Chondrocyte (in vitro differentiated cells): ENCODE measurements around the gene KMT2B. TPM values are rescaled to one million over a fixed set of nuclear protein-coding genes. Genes with fewer than 3 reads are reported as not detected.

Experiments
- DNase-seq: peaks from one replicate; pipeline ENCODE4 v3.0.0; 2021; ENCODE audit warnings: mixed read lengths, low spot score
- H3K27ac Mint-ChIP-seq: one replicate; pipeline ENCODE4 v1.8.0; 2021; ENCODE audit warnings: mild to moderate bottlenecking, moderate library complexity, mixed read lengths; ENCODE audit not compliant: unreplicated experiment
- H3K27me3 Mint-ChIP-seq: 2 replicates; pipeline ENCODE4 v1.8.0; 2021; ENCODE audit warnings: low read depth, mixed read lengths
- H3K36me3 Mint-ChIP-seq: 2 replicates; pipeline ENCODE4 v1.8.0; 2021; ENCODE audit warnings: low read depth, mixed read lengths
- H3K4me1 Mint-ChIP-seq: 2 replicates; pipeline ENCODE4 v1.8.0; 2021; ENCODE audit warnings: low read depth, mild to moderate bottlenecking, mixed read lengths
- H3K4me3 Mint-ChIP-seq: one replicate; pipeline ENCODE4 v1.8.0; 2021; ENCODE audit warnings: mild to moderate bottlenecking, moderate library complexity, mixed read lengths; ENCODE audit not compliant: unreplicated experiment
- H3K9me3 Mint-ChIP-seq: 2 replicates; pipeline ENCODE4 v1.8.0; 2021; ENCODE audit warnings: low read depth, mixed read lengths
- CTCF ChIP-seq: fragments of 200-600 bp; sonication (generic); IDR thresholded peaks from 2 replicates; pipeline ENCODE4 v1.5.0; 2021; ENCODE audit warnings: antibody characterized with exemption, mild to moderate bottlenecking, moderate library complexity
- total RNA-seq: library from RNA; stranded (reverse); gene quantifications from 3 replicates; pipeline ENCODE4 v1.2.1, GENCODE V29; 2021

KMT2B gene
- total RNA-seq, 1 donor from 2014 or later: 30.8 TPM

GRCh38 chr19:35743640-35744429 lies 26.0 kb downstream of the KMT2B start:
- H3K27ac Mint-ChIP-seq: peak overlapping the region; percentile 12

GRCh38 chr19:35744430-35745327 lies 26.9 kb downstream of the KMT2B start:
- Mint-ChIP-seq H3K27ac (peak overlapping the region; percentile 100), H3K36me3 (no peaks in the 10 kb centered on the region), H3K9me3 (no peaks in the 10 kb centered on the region), H3K4me1 (peaks cover 57% of the 10 kb centered on the region), H3K27me3 (no peaks in the 10 kb centered on the region), H3K4me3 (peak overlapping the region; percentile 97)
- peak; percentile 77 for TF ChIP-seq CTCF
- peak; percentile 97 for DNase-seq

More at GRCh38 chr19:35743640-35744429, 26.0 kb downstream of the KMT2B start:
- no peaks in the 10 kb centered on the region for H3K36me3 Mint-ChIP-seq
- no peaks in the 10 kb centered on the region for H3K9me3 Mint-ChIP-seq
- H3K4me3 Mint-ChIP-seq: peak overlapping the region; percentile 97
- DNase-seq: peak; percentile 55
- no peak for TF ChIP-seq CTCF
- H3K27me3 Mint-ChIP-seq: no peaks in the 10 kb centered on the region
- H3K4me1 Mint-ChIP-seq: peaks cover 51% of the 10 kb centered on the region

GRCh38 chr19:35745328-35746086 lies 27.7 kb downstream of the KMT2B start, which contains the start of the genes PSENEN and U2AF1L4:
Gene PSENEN (plus strand): TSS chr19:35745651. CDS start chr19:35745931, 280 bp downstream.
Gene U2AF1L4 (minus strand): TSS chr19:35745418. CDS start chr19:35745391, 27 bp downstream.
- H3K27me3 Mint-ChIP-seq: no peaks in the 10 kb centered on the region
- H3K4me1 Mint-ChIP-seq: peaks cover 64% of the 10 kb centered on the region
- peak; percentile 98 for DNase-seq
- H3K4me3 Mint-ChIP-seq: peak within 1 kb of the TSS; percentile 97
- no peaks in the 10 kb centered on the region for H3K36me3 Mint-ChIP-seq
- TF ChIP-seq CTCF: no peak
- peak within 1 kb of the TSS; percentile 100 for H3K27ac Mint-ChIP-seq
- no peaks in the 10 kb centered on the region for H3K9me3 Mint-ChIP-seq

GRCh38 chr19:35746087-35746462 lies 28.3 kb downstream of the KMT2B start:
- Mint-ChIP-seq H3K27me3 (no peaks in the 10 kb centered on the region), H3K27ac (peak overlapping the region; percentile 100), H3K9me3 (no peaks in the 10 kb centered on the region), H3K36me3 (no peaks in the 10 kb centered on the region), H3K4me3 (peak overlapping the region; percentile 97), H3K4me1 (peaks cover 59% of the 10 kb centered on the region)
- no peak for TF ChIP-seq CTCF
- DNase-seq: no peak
